ENCODE measurements around the gene FOXO3.

The FOXO3 gene

GRCh38 chr6:108591040-108591816, 30.5 kb downstream of the FOXO3 start:
- H3K4me2 ChIP-seq (ENCODE audit: low read length): peak overlapping the region; percentile 66
- peak overlapping the region; percentile 70 for H3K9ac ChIP-seq (ENCODE audit: low read depth, low read length)
- H3K36me3 ChIP-seq (ENCODE audit: insufficient read depth, low read length): peaks cover 7% of the 10 kb centered on the region
- no peaks in the 10 kb centered on the region for H3K9me3 ChIP-seq (replicated peaks; ENCODE audit: low read length)
- H3K4me1 ChIP-seq (ENCODE audit: control insufficient read depth, insufficient read depth, low read length): peaks cover 86% of the 10 kb centered on the region
- no peak overlapping the region for H3K4me3 ChIP-seq (ENCODE audit: low read length)
- no peaks in the 10 kb centered on the region for H3K27me3 ChIP-seq (ENCODE audit: control insufficient read depth, insufficient read depth, low read length)

GRCh38 chr6:108592371-108593337, 31.9 kb downstream of the FOXO3 start:
- Histone ChIP-seq H3K36me3 (ENCODE audit: insufficient read depth, low read length) (peaks cover 7% of the 10 kb centered on the region), H3K9ac (ENCODE audit: low read depth, low read length) (peak overlapping the region; percentile 70), H3K4me1 (ENCODE audit: control insufficient read depth, insufficient read depth, low read length) (peaks cover 86% of the 10 kb centered on the region), H3K27me3 (ENCODE audit: control insufficient read depth, insufficient read depth, low read length) (no peaks in the 10 kb centered on the region), H3K4me3 (ENCODE audit: low read length) (peak overlapping the region; percentile 6), H3K9me3 (replicated peaks; ENCODE audit: low read length) (no peaks in the 10 kb centered on the region), H3K4me2 (ENCODE audit: low read length) (peak overlapping the region; percentile 66)

GRCh38 chr6:108594151-108594550, 33.4 kb downstream of the FOXO3 start:
- H3K4me1 ChIP-seq (ENCODE audit: control insufficient read depth, insufficient read depth, low read length): peaks cover 86% of the 10 kb centered on the region

GRCh38 chr6:108594640-108595039, 33.9 kb downstream of the FOXO3 start:
- no peaks in the 10 kb centered on the region for H3K27me3 ChIP-seq (ENCODE audit: control insufficient read depth, insufficient read depth, low read length)
- peaks cover 7% of the 10 kb centered on the region for H3K36me3 ChIP-seq (ENCODE audit: insufficient read depth, low read length)
- no peak overlapping the region for H3K4me3 ChIP-seq (ENCODE audit: low read length)
- H3K4me2 ChIP-seq (ENCODE audit: low read length): no peak overlapping the region
- H3K9ac ChIP-seq (ENCODE audit: low read depth, low read length): peak overlapping the region; percentile 7
- H3K4me1 ChIP-seq (ENCODE audit: control insufficient read depth, insufficient read depth, low read length): peaks cover 84% of the 10 kb centered on the region
- no peaks in the 10 kb centered on the region for H3K9me3 ChIP-seq (replicated peaks; ENCODE audit: low read length)

More at GRCh38 chr6:108594151-108594550, 33.4 kb downstream of the FOXO3 start:
- H3K4me2 ChIP-seq (ENCODE audit: low read length): no peak overlapping the region
- peaks cover 7% of the 10 kb centered on the region for H3K36me3 ChIP-seq (ENCODE audit: insufficient read depth, low read length)
- peak overlapping the region; percentile 7 for H3K9ac ChIP-seq (ENCODE audit: low read depth, low read length)
- no peak overlapping the region for H3K4me3 ChIP-seq (ENCODE audit: low read length)
- no peaks in the 10 kb centered on the region for H3K27me3 ChIP-seq (ENCODE audit: control insufficient read depth, insufficient read depth, low read length)
- no peaks in the 10 kb centered on the region for H3K9me3 ChIP-seq (replicated peaks; ENCODE audit: low read length)

GRCh38 chr6:108596956-108597355, 36.2 kb downstream of the FOXO3 start:
- Histone ChIP-seq H3K27me3 (ENCODE audit: control insufficient read depth, insufficient read depth, low read length) (no peaks in the 10 kb centered on the region), H3K36me3 (ENCODE audit: insufficient read depth, low read length) (no peaks in the 10 kb centered on the region), H3K9ac (ENCODE audit: low read depth, low read length) (peak overlapping the region; percentile 46), H3K4me2 (ENCODE audit: low read length) (no peak overlapping the region), H3K4me3 (ENCODE audit: low read length) (no peak overlapping the region), H3K9me3 (replicated peaks; ENCODE audit: low read length) (no peaks in the 10 kb centered on the region), H3K4me1 (ENCODE audit: control insufficient read depth, insufficient read depth, low read length) (peaks cover 61% of the 10 kb centered on the region)

- H3K4me1 ChIP-seq (ENCODE audit: control insufficient read depth, insufficient read depth, low read length): peaks cover 55% of the 10 kb centered on the region
- H3K9me3 ChIP-seq (replicated peaks; ENCODE audit: low read length): no peaks in the 10 kb centered on the region
- H3K27me3 ChIP-seq (ENCODE audit: control insufficient read depth, insufficient read depth, low read length): no peaks in the 10 kb centered on the region
- H3K4me2 ChIP-seq (ENCODE audit: low read length): peak overlapping the region; percentile 50
- H3K4me3 ChIP-seq (ENCODE audit: low read length): no peak overlapping the region
- peak overlapping the region; percentile 46 for H3K9ac ChIP-seq (ENCODE audit: low read depth, low read length)
- no peaks in the 10 kb centered on the region for H3K36me3 ChIP-seq (ENCODE audit: insufficient read depth, low read length)
Measured at GRCh38 chr6:108597572-108598304, 37.0 kb downstream of the FOXO3 start.

GRCh38 chr6:108598305-108598863, 37.7 kb downstream of the FOXO3 start:
- H3K9me3 ChIP-seq (replicated peaks; ENCODE audit: low read length): no peaks in the 10 kb centered on the region
- H3K4me2 ChIP-seq (ENCODE audit: low read length): peak overlapping the region; percentile 50
- peak overlapping the region; percentile 9 for H3K4me3 ChIP-seq (ENCODE audit: low read length)
- H3K9ac ChIP-seq (ENCODE audit: low read depth, low read length): peak overlapping the region; percentile 32
- H3K27me3 ChIP-seq (ENCODE audit: control insufficient read depth, insufficient read depth, low read length): no peaks in the 10 kb centered on the region
- H3K4me1 ChIP-seq (ENCODE audit: control insufficient read depth, insufficient read depth, low read length): peaks cover 48% of the 10 kb centered on the region
- H3K36me3 ChIP-seq (ENCODE audit: insufficient read depth, low read length): no peaks in the 10 kb centered on the region

GRCh38 chr6:108604156-108604555, 43.4 kb downstream of the FOXO3 start:
- Histone ChIP-seq H3K4me1 (ENCODE audit: control insufficient read depth, insufficient read depth, low read length) (peaks cover 33% of the 10 kb centered on the region), H3K9me3 (replicated peaks; ENCODE audit: low read length) (no peaks in the 10 kb centered on the region), H3K4me3 (ENCODE audit: low read length) (no peak overlapping the region), H3K4me2 (ENCODE audit: low read length) (no peak overlapping the region), H3K27me3 (ENCODE audit: control insufficient read depth, insufficient read depth, low read length) (no peaks in the 10 kb centered on the region), H3K36me3 (ENCODE audit: insufficient read depth, low read length) (no peaks in the 10 kb centered on the region), H3K9ac (ENCODE audit: low read depth, low read length) (no peak overlapping the region)

GRCh38 chr6:108606250-108606690, 45.6 kb downstream of the FOXO3 start:
- Histone ChIP-seq H3K27me3 (ENCODE audit: control insufficient read depth, insufficient read depth, low read length) (no peaks in the 10 kb centered on the region), H3K4me2 (ENCODE audit: low read length) (no peak overlapping the region), H3K4me1 (ENCODE audit: control insufficient read depth, insufficient read depth, low read length) (peaks cover 51% of the 10 kb centered on the region), H3K9me3 (replicated peaks; ENCODE audit: low read length) (no peaks in the 10 kb centered on the region), H3K36me3 (ENCODE audit: insufficient read depth, low read length) (no peaks in the 10 kb centered on the region), H3K9ac (ENCODE audit: low read depth, low read length) (no peak overlapping the region), H3K4me3 (ENCODE audit: low read length) (no peak overlapping the region)

GRCh38 chr6:108608453-108609275, 47.9 kb downstream of the FOXO3 start:
- H3K4me3 ChIP-seq (ENCODE audit: low read length): peak overlapping the region; percentile 18

More at GRCh38 chr6:108608453-108609275, 47.9 kb downstream of the FOXO3 start:
- peak overlapping the region; percentile 63 for H3K4me2 ChIP-seq (ENCODE audit: low read length)
- H3K36me3 ChIP-seq (ENCODE audit: insufficient read depth, low read length): no peaks in the 10 kb centered on the region
- peak overlapping the region; percentile 37 for H3K9ac ChIP-seq (ENCODE audit: low read depth, low read length)
- no peaks in the 10 kb centered on the region for H3K27me3 ChIP-seq (ENCODE audit: control insufficient read depth, insufficient read depth, low read length)
- H3K4me1 ChIP-seq (ENCODE audit: control insufficient read depth, insufficient read depth, low read length): peaks cover 53% of the 10 kb centered on the region
- H3K9me3 ChIP-seq (replicated peaks; ENCODE audit: low read length): no peaks in the 10 kb centered on the region

Data from skeletal muscle satellite cell (primary cell).